ENCODE data around the gene DDC. TPM values are rescaled to one million over a fixed set of nuclear protein-coding genes. Genes with fewer than 3 reads are reported as not detected.

DDC gene
- total and polyA plus RNA-seq, 2 donors (not counting 1 experiment from before 2014, with no cell fraction given), result not detected

GRCh38 chr7:50466815-50467585, 98.2 kb downstream of the DDC start:
- H3K27ac Mint-ChIP-seq, result no peak overlapping the region
- 98% methylated on average over 9 of the region's 11 CpGs for WGBS (ENCODE audit: insufficient coverage)
- ChIA-PET CTCF (interaction anchor here (0.7 to 2.6 kb wide), 15 partner anchors 11 to 696 kb away, joined by 3 to 20 read pairs (median 4); partner anchors contain the start of gene ZPBP), POLR2A (no interaction called here)
- no peak overlapping the region for H3K27ac ChIP-seq (ENCODE audit: low read length in 2 of 2)
- peaks cover 9% of the 10 kb centered on the region for H3K4me1 Mint-ChIP-seq
- no peak overlapping the region for H3K4me3 ChIP-seq (ENCODE audit: control extremely low read depth in 1 of 5, extremely low read depth in 1 of 5, insufficient read depth in 1 of 5, low read depth in 2 of 5, low read length in 4 of 5)
- no peaks in the 10 kb centered on the region for H3K27me3 ChIP-seq (replicated peaks in 1 of 4; ENCODE audit: control extremely low read depth in 1 of 4, control insufficient read depth in 3 of 4, insufficient read depth in 4 of 4, low read length in 3 of 4)
- peaks cover 9 to 10% of the 10 kb centered on the region in 2 donors for H3K4me1 ChIP-seq (ENCODE audit: control insufficient read depth in 2 of 2, insufficient read depth in 2 of 2, low read length in 2 of 2)
- peak overlapping the region; percentile 54 for H3K4me3 Mint-ChIP-seq
- no peaks in the 10 kb centered on the region for H4K20me1 ChIP-seq (ENCODE audit: control insufficient read depth, insufficient read depth, low read length, poor library complexity, severe bottlenecking)
- no peak for DNase-seq
- H3K27me3 Mint-ChIP-seq, result peaks cover 5% of the 10 kb centered on the region
- H3K36me3 ChIP-seq (replicated peaks in 1 of 2; ENCODE audit: control extremely low read depth in 1 of 2, control insufficient read depth in 1 of 2, extremely low read depth in 1 of 2, insufficient read depth in 2 of 2, low read length in 1 of 2), result no peaks in the 10 kb centered on the region
- no peaks in the 10 kb centered on the region for H3K9me3 ChIP-seq (ENCODE audit: control extremely low read depth in 1 of 3, control insufficient read depth in 2 of 3, insufficient read depth in 1 of 3, low read length in 2 of 3)
- intact Hi-C loops (cut with micrococcal nuclease), result no loop called here
- H3K9me3 Mint-ChIP-seq (ENCODE audit: insufficient read depth), result no peaks in the 10 kb centered on the region
- no peak for TF ChIP-seq EZH2 (IDR thresholded peaks at IDR 0.05; ENCODE audit: borderline replicate concordance, insufficient read depth, low read depth, low read length, poor library complexity, severe bottlenecking)
- TF ChIP-seq CTCF (IDR thresholded peaks at IDR 0.05), result no peak
- peak overlapping the region; percentile 91 for H2AFZ ChIP-seq (ENCODE audit: insufficient read depth, low read depth, low read length, poor library complexity, severe bottlenecking)
- no peak for ATAC-seq (ENCODE audit: low read depth)
- no peak overlapping the region for H3K9ac ChIP-seq (ENCODE audit: low read length)
- no peak overlapping the region for H3K4me2 ChIP-seq (replicated peaks; ENCODE audit: low read depth, low read length, poor library complexity, severe bottlenecking)
- no peaks in the 10 kb centered on the region for H3K79me2 ChIP-seq (ENCODE audit: control insufficient read depth, insufficient read depth, low read length)

DNA sequence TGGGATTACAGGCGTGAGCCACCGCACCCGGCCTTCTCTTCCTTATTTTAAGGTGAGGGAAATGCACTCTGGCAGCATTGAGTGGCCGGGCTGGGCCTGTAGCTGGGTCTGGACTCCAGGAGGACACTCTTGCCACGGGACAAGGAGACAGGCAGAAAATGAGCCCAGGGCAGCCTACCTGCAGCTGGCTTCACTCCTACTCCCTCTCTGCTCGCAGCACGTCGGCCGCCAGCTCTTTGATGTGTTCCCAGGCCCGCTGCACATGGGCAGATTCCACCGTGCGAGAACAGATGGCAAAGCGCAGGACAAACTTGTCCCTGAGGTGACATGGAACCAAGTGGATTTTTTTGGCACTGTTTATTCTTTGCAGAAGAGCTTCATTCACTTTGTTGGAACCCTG, 102.2 kb downstream of the DDC start:
- H4K20me1 ChIP-seq (ENCODE audit: control insufficient read depth, insufficient read depth, low read length, poor library complexity, severe bottlenecking), result no peaks in the 10 kb centered on the region
- peaks cover 5% of the 10 kb centered on the region in 2 donors for H3K4me1 ChIP-seq (ENCODE audit: control insufficient read depth in 2 of 2, insufficient read depth in 2 of 2, low read length in 2 of 2)
- CTCF ChIA-PET, result interaction anchor here (1.1 kb wide), 1 partner anchor 12 kb away, joined by 3 read pairs; no protein-coding TSS in a partner anchor
- POLR2A ChIA-PET, result no interaction called here
- no peak overlapping the region for H3K4me3 Mint-ChIP-seq
- no peaks in the 10 kb centered on the region for H3K9me3 ChIP-seq (ENCODE audit: control extremely low read depth in 1 of 3, control insufficient read depth in 2 of 3, insufficient read depth in 1 of 3, low read length in 2 of 3)
- ATAC-seq (ENCODE audit: low read depth), result no peak
- TF ChIP-seq CTCF (IDR thresholded peaks at IDR 0.05), result no peak
- no peak for TF ChIP-seq EZH2 (IDR thresholded peaks at IDR 0.05; ENCODE audit: borderline replicate concordance, insufficient read depth, low read depth, low read length, poor library complexity, severe bottlenecking)
- no peaks in the 10 kb centered on the region for H3K79me2 ChIP-seq (ENCODE audit: control insufficient read depth, insufficient read depth, low read length)
- no peaks in the 10 kb centered on the region for H3K9me3 Mint-ChIP-seq (ENCODE audit: insufficient read depth)
- no peak overlapping the region for H3K27ac Mint-ChIP-seq
- no peaks in the 10 kb centered on the region for H3K27me3 ChIP-seq (replicated peaks in 1 of 4; ENCODE audit: control extremely low read depth in 1 of 4, control insufficient read depth in 3 of 4, insufficient read depth in 4 of 4, low read length in 3 of 4)
- 92% methylated on average over 13 of the region's 13 CpGs for WGBS (ENCODE audit: insufficient coverage)
- H3K27me3 Mint-ChIP-seq, result peaks cover 6% of the 10 kb centered on the region
- peaks cover 6% of the 10 kb centered on the region for H3K4me1 Mint-ChIP-seq
- H3K27ac ChIP-seq (ENCODE audit: low read length in 2 of 2), result no peak overlapping the region
- DNase-seq, result no peak
- H3K9ac ChIP-seq (ENCODE audit: low read length), result no peak overlapping the region
- H3K4me3 ChIP-seq (ENCODE audit: control extremely low read depth in 1 of 5, extremely low read depth in 1 of 5, insufficient read depth in 1 of 5, low read depth in 2 of 5, low read length in 4 of 5), result no peak overlapping the region
- intact Hi-C loops (cut with micrococcal nuclease), result no loop called here
- H3K4me2 ChIP-seq (replicated peaks; ENCODE audit: low read depth, low read length, poor library complexity, severe bottlenecking), result no peak overlapping the region
- H3K36me3 ChIP-seq (replicated peaks in 1 of 2; ENCODE audit: control extremely low read depth in 1 of 2, control insufficient read depth in 1 of 2, extremely low read depth in 1 of 2, insufficient read depth in 2 of 2, low read length in 1 of 2), result no peaks in the 10 kb centered on the region
- H2AFZ ChIP-seq (ENCODE audit: insufficient read depth, low read depth, low read length, poor library complexity, severe bottlenecking), result no peak overlapping the region
